ENCODE results near the gene RHOXF2.

RHOXF2 gene

DNA sequence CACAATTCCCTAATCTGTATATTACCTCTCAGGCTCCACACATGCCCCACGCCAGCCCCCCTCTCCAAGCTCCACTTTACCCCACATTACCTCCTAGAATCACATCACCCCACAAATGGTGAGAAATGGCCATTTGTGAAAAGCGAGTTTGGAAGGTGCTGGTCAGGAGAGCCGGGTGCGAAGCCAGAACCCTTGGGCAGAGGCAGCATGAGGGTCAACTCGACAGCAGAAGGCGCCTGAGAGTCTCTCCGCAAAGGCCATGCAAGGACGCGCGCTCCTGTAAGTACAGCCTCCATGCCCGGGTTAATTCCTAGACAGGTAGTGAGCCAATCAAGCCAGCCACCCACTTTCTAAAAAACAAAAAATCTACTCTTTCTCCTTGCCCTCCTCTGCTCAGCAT is 42.4 kb downstream of the RHOXF2 start:
- DNase-seq (ENCODE audit: low read depth), result no peak

DNA sequence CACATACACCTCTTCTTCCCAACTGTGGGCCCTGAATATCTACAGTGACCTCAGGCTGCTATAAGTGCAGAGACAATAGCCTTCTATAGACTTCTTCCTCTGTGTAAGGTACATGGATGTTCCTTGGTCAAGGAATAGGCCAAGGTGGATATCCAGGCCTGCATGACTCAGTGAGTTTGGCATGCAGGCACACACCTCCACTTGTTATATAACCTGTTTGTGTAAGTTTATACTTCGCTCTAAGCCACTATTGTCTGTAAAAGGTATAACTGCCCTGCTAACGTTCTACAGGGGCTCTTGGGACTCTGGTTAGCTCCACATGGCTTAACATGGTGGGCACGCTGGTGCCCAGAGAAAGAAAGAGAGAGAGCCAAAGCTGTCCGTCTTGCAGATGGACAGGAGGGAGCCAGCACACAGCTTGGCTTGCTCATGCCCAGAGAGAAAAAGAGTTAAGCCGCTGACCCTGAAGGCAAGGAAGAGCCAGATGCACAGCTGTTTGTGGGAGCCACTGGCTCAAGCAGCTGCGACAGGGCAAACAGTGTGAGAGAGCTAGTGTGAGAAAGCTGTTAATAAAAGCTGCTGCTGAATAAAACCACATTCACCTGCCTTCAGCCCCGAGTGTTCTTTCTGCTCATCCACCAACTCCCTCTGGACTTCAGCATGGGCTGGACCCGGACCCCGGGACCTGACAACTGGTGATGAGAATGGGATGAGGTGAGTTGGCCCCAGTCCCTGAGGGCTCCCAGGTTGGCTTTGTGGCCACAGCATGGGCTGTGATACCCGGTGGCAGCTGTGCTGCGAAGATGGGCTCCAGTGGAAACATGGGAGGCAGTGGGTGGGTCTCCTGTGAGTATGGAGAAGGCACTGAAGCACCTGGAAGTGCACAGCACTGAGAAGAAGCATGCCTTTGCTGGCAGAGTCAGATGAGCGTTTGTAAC is 47.7 kb downstream of the RHOXF2 start:
- DNase-seq (ENCODE audit: low read depth), result no peak

GRCh38 chrX:120207009-120207605 is 48.7 kb downstream of the RHOXF2 start:
- DNase-seq (ENCODE audit: low read depth), result no peak

- peak; percentile 62 for DNase-seq (ENCODE audit: low read depth)
These were observed 55.2 kb downstream of the RHOXF2 start for GRCh38 chrX:120213438-120214265.
